GM12891 (cell line): ENCODE data around the gene ITPR1.

Experiments
- POLR2A ChIP-seq: IDR thresholded peaks from 2 replicates; pipeline ENCODE4 v1.6.1; 2011; ENCODE audit warnings: low read depth, low read length, control low read depth
- POLR2AphosphoS5 ChIP-seq: IDR thresholded peaks from 2 replicates; pipeline ENCODE4 v1.6.1; 2011; ENCODE audit warnings: low read depth, low read length, control low read depth
- TAF1 ChIP-seq: IDR thresholded peaks from 2 replicates; pipeline ENCODE4 v1.6.1; 2011; ENCODE audit warnings: low read depth, low read length, control low read depth

- no peak for TF ChIP-seq POLR2AphosphoS5
- TF ChIP-seq POLR2A = no peak
- no peak for TF ChIP-seq TAF1
These were observed 94.1 kb downstream of the ITPR1 start for GRCh38 chr3:4587061-4587837.
